HEK293T (cell line): ENCODE measurements around the gene ZMIZ1.

Experiments used
- BHLHE40 ChIP-seq: fragments of 450-650 bp; IDR thresholded peaks from 2 replicates; pipeline ENCODE4 v1.6.1; 2016; ENCODE audit warnings: mild to moderate bottlenecking, moderate library complexity, borderline replicate concordance
- FOXK2 ChIP-seq: fragments of 450-650 bp; IDR thresholded peaks from 2 replicates; pipeline ENCODE4 v1.6.1; 2016; ENCODE audit warnings: mild to moderate bottlenecking
- FOXM1 ChIP-seq: fragments of 450-650 bp; IDR thresholded peaks from 2 replicates; pipeline ENCODE4 v1.6.1; 2017; ENCODE audit warnings: mild to moderate bottlenecking, borderline replicate concordance
- TARDBP ChIP-seq: fragments of 450-650 bp; IDR thresholded peaks from 2 replicates; pipeline ENCODE4 v1.6.1; 2016

- TF ChIP-seq FOXK2 (no peak), TARDBP (no peak), FOXM1 (no peak), BHLHE40 (no peak)
Observed at GRCh38 chr10:79022565-79023230, 46.1 kb upstream of the ZMIZ1 start.
